Karpas-422 (cell line): ENCODE measurements around the gene C2CD2L. TPM values are rescaled to one million over a fixed set of nuclear protein-coding genes. Genes with fewer than 3 reads are reported as not detected.

ENCODE experiments used
- DNase-seq: peaks from one replicate; pipeline ENCODE4 v3.0.0-alpha.2; 2015
- H2AFZ ChIP-seq: fragments of 200-600 bp; sonication (generic); 2 replicates; pipeline ENCODE4 v1.6.1; 2014; ENCODE audit warnings: antibody characterized with exemption, low read length, mixed read lengths
- H3K27ac ChIP-seq: fragments of 200-600 bp; sonication (generic); 2 replicates; pipeline ENCODE4 v1.5.1; 2014; ENCODE audit warnings: mild to moderate bottlenecking, low read length, moderate library complexity
- H3K27me3 ChIP-seq: fragments of 200-600 bp; sonication (generic); 2 replicates; pipeline ENCODE4 v1.6.1; 2014; ENCODE audit warnings: low read length, mixed read lengths
- H3K36me3 ChIP-seq: fragments of 200-600 bp; sonication (generic); 2 replicates; pipeline ENCODE4 v1.6.1; 2014; ENCODE audit warnings: low read length, mixed read lengths; ENCODE audit not compliant: insufficient read depth
- H3K4me1 ChIP-seq: fragments of 200-600 bp; sonication (generic); 2 replicates; pipeline ENCODE4 v1.6.1; 2014; ENCODE audit warnings: mild to moderate bottlenecking, low read length, mixed read lengths
- H3K4me2 ChIP-seq: fragments of 200-600 bp; sonication (generic); 2 replicates; pipeline ENCODE4 v1.6.1; 2014; ENCODE audit warnings: low read length, low read depth, mild to moderate bottlenecking; ENCODE audit not compliant: poor library complexity, severe bottlenecking
- H3K4me3 ChIP-seq: fragments of 200-600 bp; sonication (generic); 2 replicates; pipeline ENCODE4 v1.5.1; 2014; ENCODE audit warnings: mild to moderate bottlenecking, antibody characterized with exemption, low read length, mixed read lengths
- H3K79me2 ChIP-seq: fragments of 200-600 bp; sonication (generic); 2 replicates; pipeline ENCODE4 v1.6.1; 2014; ENCODE audit warnings: mild to moderate bottlenecking, low read length, mixed read lengths
- H3K9ac ChIP-seq: fragments of 200-600 bp; sonication (generic); 2 replicates; pipeline ENCODE4 v1.6.0; 2014; ENCODE audit warnings: low read length
- H3K9me2 ChIP-seq: fragments of 200-600 bp; sonication (generic), shearing (Covaris generic); replicated peaks from 2 replicates; pipeline ENCODE4 v1.6.0; 2014; ENCODE audit warnings: mild to moderate bottlenecking, low read length, moderate library complexity; ENCODE audit not compliant: insufficient read depth
- H3K9me3 ChIP-seq: fragments of 300-700, 200-600 bp; sonication (generic); 2 replicates; pipeline ENCODE4 v1.6.1; 2014; ENCODE audit warnings: low read length, mixed read lengths
- H4K20me1 ChIP-seq: fragments of 200-600 bp; sonication (generic); 2 replicates; pipeline ENCODE4 v1.6.1; 2014; ENCODE audit warnings: mild to moderate bottlenecking, antibody characterized with exemption, low read length, low read depth; ENCODE audit not compliant: insufficient read depth
- total RNA-seq: library from RNA; depleted of rRNA; stranded (reverse); fragments of >200 nt; shearing (Covaris generic); gene quantifications from 2 replicates; pipeline ENCODE4 v1.2.3, GENCODE V29; 2014; ENCODE audit warnings: low replicate concordance

C2CD2L gene
- total RNA-seq, 1 experiment from 2014 or later = 11.9 TPM

DNA sequence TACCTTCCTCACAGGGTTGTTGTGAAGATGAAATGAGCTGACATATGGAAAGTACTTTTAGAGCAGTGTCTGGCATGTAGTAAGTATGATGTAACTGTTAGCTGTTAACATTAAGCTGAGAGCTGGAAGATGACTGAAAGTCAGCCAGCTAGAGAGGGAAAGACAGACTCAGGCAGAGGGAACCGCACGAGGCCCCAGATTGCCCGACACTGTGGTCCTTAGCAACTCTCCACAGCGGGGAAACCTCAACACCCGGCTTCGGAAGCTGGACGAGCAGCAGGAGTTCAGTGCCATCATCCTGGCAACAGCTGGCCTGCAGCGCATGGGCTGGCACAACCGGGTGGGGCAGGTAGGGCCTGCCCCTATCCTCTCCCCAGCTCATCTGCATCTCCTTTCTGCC is 16.0 kb upstream of the C2CD2L start:
- peaks cover 22% of the 10 kb centered on the region for H3K79me2 ChIP-seq
- H3K9me3 ChIP-seq = no peaks in the 10 kb centered on the region
- no peak overlapping the region for H3K4me3 ChIP-seq
- H3K36me3 ChIP-seq = peaks cover 8% of the 10 kb centered on the region; the same call in 1 of the 2 replicates
- 0 out of 2 replicates have a peak overlapping the region, but pooled peaks have one; percentile 86 for H3K27ac ChIP-seq
- H4K20me1 ChIP-seq = no peaks in the 10 kb centered on the region
- no peaks in the 10 kb centered on the region for H3K9me2 ChIP-seq
- no peak for DNase-seq
- no peaks in the 10 kb centered on the region for H3K27me3 ChIP-seq
- H3K4me2 ChIP-seq = no peak overlapping the region
- no peak overlapping the region for H2AFZ ChIP-seq
- no peak overlapping the region for H3K9ac ChIP-seq
- peaks cover 26% of the 10 kb centered on the region for H3K4me1 ChIP-seq

GRCh38 chr11:119091966-119092879 is 14.9 kb upstream of the C2CD2L start:
- Histone ChIP-seq H2AFZ (no peak overlapping the region), H3K27me3 (no peaks in the 10 kb centered on the region), H3K27ac (peak overlapping the region; percentile 86), H3K4me1 (peaks cover 35% of the 10 kb centered on the region), H3K4me2 (peak overlapping the region; percentile 76), H3K79me2 (peaks cover 21% of the 10 kb centered on the region), H3K9ac (peak overlapping the region; percentile 92; the same call in 1 of the 2 replicates), H3K9me2 (no peaks in the 10 kb centered on the region), H3K36me3 (peaks cover 12% of the 10 kb centered on the region), H3K9me3 (no peaks in the 10 kb centered on the region), H3K4me3 (peak overlapping the region; percentile 86; the same call in 1 of the 2 replicates), H4K20me1 (no peaks in the 10 kb centered on the region)
- no peak for DNase-seq

- peaks cover 15% of the 10 kb centered on the region for H3K36me3 ChIP-seq
Measured at GRCh38 chr11:119092880-119093842, 14.0 kb upstream of the C2CD2L start.

DNA sequence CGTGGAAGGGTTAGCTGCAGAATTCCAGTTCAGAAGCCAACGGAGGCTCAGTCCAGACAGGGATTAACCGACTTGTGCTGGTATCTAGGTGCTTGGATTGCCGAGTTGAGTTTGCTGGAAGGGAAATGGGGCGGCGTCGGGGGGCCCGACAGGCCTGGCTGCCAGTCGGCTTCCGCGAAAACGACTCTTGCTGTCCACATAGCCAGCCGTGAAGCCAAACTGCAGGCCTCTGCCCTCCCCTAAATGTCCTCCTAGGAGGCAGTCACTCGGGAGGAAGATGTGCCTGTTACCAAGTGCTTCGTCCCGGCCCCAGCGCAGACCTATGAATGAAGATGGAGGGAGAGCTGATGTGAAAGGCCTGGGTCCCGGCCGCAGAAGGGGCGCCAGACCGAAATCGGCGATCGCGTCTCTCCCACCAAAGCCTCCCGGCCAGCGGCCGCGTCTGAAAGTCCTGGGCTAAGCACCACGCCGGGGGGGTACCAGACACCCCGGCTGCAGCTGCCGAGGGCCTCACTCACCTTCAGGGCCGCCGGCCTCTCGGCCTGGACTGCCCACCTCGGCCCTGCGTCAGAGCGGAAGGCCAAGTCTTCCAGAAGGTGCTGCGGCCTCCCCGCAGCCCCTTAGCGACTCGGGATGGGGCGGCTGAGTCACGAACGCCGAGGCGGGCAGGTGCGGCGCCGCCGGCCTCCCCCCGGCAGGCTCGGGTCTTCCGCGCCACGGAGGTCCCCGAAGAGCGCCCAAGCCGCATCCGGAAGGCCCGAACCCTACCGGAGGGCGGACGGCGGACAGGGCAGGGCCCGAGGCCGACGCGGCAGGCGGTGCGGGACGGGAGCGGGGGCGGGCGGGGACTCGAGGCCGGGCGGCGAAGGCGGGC is 13.0 kb upstream of the C2CD2L start:
- DNase-seq = peak; percentile 67
- Histone ChIP-seq H3K4me2 (peak overlapping the region; percentile 76), H3K9me2 (no peaks in the 10 kb centered on the region), H3K4me3 (peak overlapping the region; percentile 86), H3K9me3 (no peaks in the 10 kb centered on the region), H3K27ac (peak overlapping the region; percentile 86), H3K4me1 (peaks cover 52% of the 10 kb centered on the region), H2AFZ (no peak overlapping the region), H4K20me1 (no peaks in the 10 kb centered on the region), H3K79me2 (peaks cover 18% of the 10 kb centered on the region), H3K36me3 (peaks cover 15% of the 10 kb centered on the region), H3K27me3 (no peaks in the 10 kb centered on the region), H3K9ac (peak overlapping the region; percentile 92)

More at GRCh38 chr11:119092880-119093842, 14.0 kb upstream of the C2CD2L start:
- peak; percentile 62 for DNase-seq
- no peaks in the 10 kb centered on the region for H4K20me1 ChIP-seq
- peaks cover 45% of the 10 kb centered on the region for H3K4me1 ChIP-seq
- H3K27ac ChIP-seq = peak overlapping the region; percentile 86
- no peak overlapping the region for H2AFZ ChIP-seq
- H3K4me2 ChIP-seq = peak overlapping the region; percentile 76
- H3K27me3 ChIP-seq = no peaks in the 10 kb centered on the region
- H3K4me3 ChIP-seq = peak overlapping the region; percentile 86
- H3K9me3 ChIP-seq = no peaks in the 10 kb centered on the region
- H3K9me2 ChIP-seq = no peaks in the 10 kb centered on the region
- H3K79me2 ChIP-seq = peaks cover 18% of the 10 kb centered on the region
- peak overlapping the region; percentile 92 for H3K9ac ChIP-seq

DNA sequence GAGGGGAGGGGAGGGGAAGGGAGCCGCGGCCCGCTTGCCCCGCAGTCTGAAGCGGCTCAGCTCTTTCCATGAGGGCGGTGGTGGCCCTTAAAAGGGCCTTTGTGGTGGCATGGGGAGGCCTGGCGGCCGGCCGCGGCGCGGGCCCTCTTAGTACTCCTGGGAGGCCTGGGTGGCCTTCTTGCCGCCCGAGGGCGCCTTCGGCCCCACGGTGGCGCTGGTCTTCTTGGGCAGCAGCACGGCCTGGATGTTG is 12.4 kb upstream of the C2CD2L start:
- no peaks in the 10 kb centered on the region for H3K9me2 ChIP-seq
- DNase-seq = no peak
- peak overlapping the region; percentile 76 for H3K4me2 ChIP-seq
- peaks cover 15% of the 10 kb centered on the region for H3K36me3 ChIP-seq
- H3K27ac ChIP-seq = peak overlapping the region; percentile 86
- H3K79me2 ChIP-seq = peaks cover 19% of the 10 kb centered on the region
- peak overlapping the region; percentile 92 for H3K9ac ChIP-seq
- no peak overlapping the region for H2AFZ ChIP-seq
- H3K4me1 ChIP-seq = peaks cover 54% of the 10 kb centered on the region
- H3K27me3 ChIP-seq = no peaks in the 10 kb centered on the region
- peak overlapping the region; percentile 86 for H3K4me3 ChIP-seq
- H3K9me3 ChIP-seq = no peaks in the 10 kb centered on the region
- no peaks in the 10 kb centered on the region for H4K20me1 ChIP-seq

- Histone ChIP-seq H3K9ac (peak overlapping the region; percentile 92), H3K27me3 (no peaks in the 10 kb centered on the region), H3K4me2 (peak overlapping the region; percentile 76), H3K4me1 (peaks cover 59% of the 10 kb centered on the region), H3K9me3 (no peaks in the 10 kb centered on the region), H3K4me3 (peak overlapping the region; percentile 86), H3K36me3 (peaks cover 15% of the 10 kb centered on the region), H4K20me1 (no peaks in the 10 kb centered on the region), H3K79me2 (peaks cover 23% of the 10 kb centered on the region), H3K9me2 (no peaks in the 10 kb centered on the region), H2AFZ (no peak overlapping the region), H3K27ac (peak overlapping the region; percentile 86)
- peak; percentile 98 for DNase-seq
Measured at GRCh38 chr11:119095066-119095880, 11.9 kb upstream of the C2CD2L start.

DNA sequence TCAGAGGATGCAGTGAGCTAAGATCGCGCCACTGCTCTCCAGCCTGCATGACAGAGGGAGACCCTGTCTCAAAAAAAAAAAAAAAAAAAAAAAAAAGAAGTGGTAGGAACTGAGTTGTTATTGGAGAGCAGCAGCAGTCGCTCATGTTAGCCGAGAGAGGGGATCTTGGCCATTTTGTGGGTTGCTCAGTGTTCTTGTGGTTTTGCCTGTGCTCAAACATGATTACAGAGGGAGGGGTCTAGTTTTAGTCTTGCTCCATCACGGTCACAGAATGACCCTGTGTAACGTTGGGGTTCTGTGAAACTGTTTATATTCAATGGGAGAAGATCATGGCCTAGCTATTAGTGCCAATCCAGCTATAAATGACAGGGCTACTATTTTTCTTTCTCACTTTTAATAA is 7.4 kb upstream of the C2CD2L start:
- H3K36me3 ChIP-seq = peaks cover 7% of the 10 kb centered on the region
- peak overlapping the region; percentile 92 for H3K4me3 ChIP-seq
- no peaks in the 10 kb centered on the region for H3K9me2 ChIP-seq
- H3K4me2 ChIP-seq = peak overlapping the region; percentile 99
- no peak overlapping the region for H2AFZ ChIP-seq
- peak; percentile 28 for DNase-seq
- H3K79me2 ChIP-seq = peaks cover 24% of the 10 kb centered on the region
- H3K4me1 ChIP-seq = peaks cover 50% of the 10 kb centered on the region
- peak overlapping the region; percentile 91; the same call in 1 of the 2 replicates for H3K9ac ChIP-seq
- H3K27me3 ChIP-seq = no peaks in the 10 kb centered on the region
- 0 out of 2 replicates have a peak overlapping the region, but pooled peaks have one; percentile 81 for H3K27ac ChIP-seq
- H4K20me1 ChIP-seq = no peaks in the 10 kb centered on the region
- H3K9me3 ChIP-seq = no peaks in the 10 kb centered on the region
